Lung (tissue), 12 donors: ENCODE results near the gene RSL1D1. TPM values are rescaled to one million over a fixed set of nuclear protein-coding genes. Genes with fewer than 3 reads are reported as not detected.

Source experiments
- ATAC-seq: fragments of 200-7000 bp; cut with Tn5 transposase; one replicate; pipeline ENCODE4 v1.9.1; 2020; ENCODE audit warnings: moderate number of reproducible peaks; ENCODE audit not compliant: insufficient read depth, low FRiP score
- DNase-seq, 3 donors: peaks; one replicate each; pipeline ENCODE4 v3.0.0-alpha.2; 2013 to 2017
- H3K27ac ChIP-seq, 2 donors: one replicate each; pipeline ENCODE4 v1.5.1; 2013; ENCODE audit warnings: mild to moderate bottlenecking in 2 of 2, moderate library complexity in 2 of 2, control low read depth in 1 of 2, inconsistent platforms in 1 of 2, low read depth in 1 of 2, low read length in 1 of 2
- H3K27me3 ChIP-seq, 3 donors: one replicate each; pipeline ENCODE4 v1.5.1; 2013; ENCODE audit warnings: low read length in 2 of 3; ENCODE audit not compliant: control insufficient read depth in 3 of 3, insufficient read depth in 3 of 3
- H3K36me3 ChIP-seq, 4 donors: one replicate each; pipeline ENCODE4 v1.5.1; 2013; ENCODE audit warnings: low read length in 4 of 4, mild to moderate bottlenecking in 1 of 4, moderate library complexity in 1 of 4; ENCODE audit not compliant: control insufficient read depth in 4 of 4, insufficient read depth in 4 of 4
- H3K4me1 ChIP-seq, 5 donors: one replicate each; pipeline ENCODE4 v1.5.1; 2013; ENCODE audit warnings: low read length in 5 of 5, mild to moderate bottlenecking in 2 of 5, moderate library complexity in 1 of 5; ENCODE audit not compliant: control insufficient read depth in 5 of 5, insufficient read depth in 5 of 5
- H3K4me3 ChIP-seq: one replicate; pipeline ENCODE4 v1.5.1; 2013; ENCODE audit warnings: mild to moderate bottlenecking, control low read depth, moderate library complexity
- H3K9ac ChIP-seq, 2 donors: one replicate each; pipeline ENCODE4 v1.5.1; 2013; ENCODE audit warnings: low read length in 2 of 2, control low read depth in 1 of 2; ENCODE audit not compliant: insufficient read depth in 1 of 2
- H3K9me3 ChIP-seq, 4 donors: one replicate each; pipeline ENCODE4 v1.5.1; 2013; ENCODE audit warnings: low read length in 3 of 4, mild to moderate bottlenecking in 1 of 4, moderate library complexity in 1 of 4; ENCODE audit not compliant: control insufficient read depth in 4 of 4, insufficient read depth in 3 of 4
- CTCF ChIP-seq: IDR thresholded peaks from 2 replicates; pipeline ENCODE4 v1.5.1; 2012; ENCODE audit warnings: mild to moderate bottlenecking; ENCODE audit errors: control extremely low read depth, extremely low read depth
- WGBS, 2 donors: extraction: QIAGEN DNeasy Blood & Tissue Kit; methylation state at CpG; one replicate each; pipeline ENCODE4 v1.1.7; 2013; 5-methylcytosine and 5-hydroxymethylcytosine counted together
- polyA plus RNA-seq, 2 donors: library from polyadenylated mRNA; stranded (reverse); fragments of 200-250 nt; gene quantifications; one replicate each; pipeline ENCODE4 v1.2.1, GENCODE V29; 2013
- total RNA-seq, 2 donors: library from RNA; depleted of rRNA in 1 of 2; stranded (reverse); fragments of >200 nt in 1 of 2; gene quantifications; one replicate each; pipeline ENCODE4 v1.2.1, GENCODE V29; 2014 to 2021
- donor health status: control.
- donor health status: control.
- donor health status: Bipolar disorder and iron deficiency.
- donor health status: healthy.
- donor health status: DM: yes; HTN: yes; CAD: no.

The RSL1D1 gene
- total and polyA plus RNA-seq, 4 donors, result 68.5 to 206 (median 89.9) TPM

- no peaks in the 10 kb centered on the region for H3K27me3 ChIP-seq
- H3K4me1 ChIP-seq, result peaks cover 0 to 8% (median 4%) of the 10 kb centered on the region in 5 donors
- no peak for ATAC-seq
- DNase-seq, result no peak
- H3K36me3 ChIP-seq, result no peaks in the 10 kb centered on the region
- no peak overlapping the region for H3K4me3 ChIP-seq
- no peaks in the 10 kb centered on the region for H3K9me3 ChIP-seq
- no peak overlapping the region for H3K27ac ChIP-seq
- no peak overlapping the region for H3K9ac ChIP-seq
- no peak for TF ChIP-seq CTCF
- WGBS, 2 donors, result 83 to 88% methylated on average over 4 of the region's 4 CpGs
Measured at GRCh38 chr16:11857161-11857560, 5.8 kb upstream of the RSL1D1 start.

DNA sequence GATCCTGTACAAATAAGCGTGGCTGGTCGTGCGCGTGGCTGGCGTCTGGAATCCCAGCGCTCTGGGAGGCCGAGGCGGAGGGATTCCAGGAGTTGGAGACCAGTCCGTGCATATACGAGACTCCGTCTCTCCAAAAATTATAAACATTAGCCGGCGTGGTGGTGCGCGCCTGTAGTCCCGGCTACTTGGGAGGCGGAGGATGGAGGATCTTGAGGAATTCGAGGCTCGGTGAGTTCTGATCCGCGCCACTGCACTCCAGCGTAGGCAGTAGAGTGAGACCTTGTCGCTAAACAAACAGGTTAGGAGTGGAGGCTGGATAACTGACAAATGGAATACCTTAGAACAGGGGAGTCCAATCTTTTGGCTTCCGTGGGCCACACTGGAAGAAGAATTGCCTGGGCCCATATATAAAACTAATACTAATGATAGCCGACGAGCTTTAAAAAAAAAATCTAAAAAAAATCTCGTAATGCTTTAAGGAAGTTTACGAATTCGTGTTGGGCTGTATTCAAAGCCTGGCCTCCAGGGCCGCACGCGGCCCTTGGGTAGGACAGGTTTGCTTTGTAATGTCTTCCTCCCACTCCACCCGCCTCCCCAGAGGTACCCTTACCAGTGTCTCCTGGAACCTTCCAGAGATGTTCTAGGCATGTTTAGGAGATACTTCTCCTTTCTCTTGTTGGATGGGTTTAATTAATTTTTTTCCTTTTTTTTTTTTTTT is 909 bp upstream of the RSL1D1 start:
- Histone ChIP-seq H3K27ac (peak overlapping the region; percentile 67 to 85), H3K4me3 (peak overlapping the region; percentile 81), H3K9ac (peak overlapping the region; percentile 63 to 90), H3K4me1 (peaks cover 0 to 16% (median 8%) of the 10 kb centered on the region in 5 donors), H3K36me3 (peaks cover 6 to 14% (median 13%) of the 10 kb centered on the region in 4 donors), H3K9me3 (no peaks in the 10 kb centered on the region), H3K27me3 (no peaks in the 10 kb centered on the region)
- 42 to 43% methylated on average over 33 of the region's 33 CpGs for WGBS, 2 donors
- no peak for ATAC-seq
- no peak for TF ChIP-seq CTCF
- DNase-seq, result peak in 1 of 3 donors; percentile 26

DNA sequence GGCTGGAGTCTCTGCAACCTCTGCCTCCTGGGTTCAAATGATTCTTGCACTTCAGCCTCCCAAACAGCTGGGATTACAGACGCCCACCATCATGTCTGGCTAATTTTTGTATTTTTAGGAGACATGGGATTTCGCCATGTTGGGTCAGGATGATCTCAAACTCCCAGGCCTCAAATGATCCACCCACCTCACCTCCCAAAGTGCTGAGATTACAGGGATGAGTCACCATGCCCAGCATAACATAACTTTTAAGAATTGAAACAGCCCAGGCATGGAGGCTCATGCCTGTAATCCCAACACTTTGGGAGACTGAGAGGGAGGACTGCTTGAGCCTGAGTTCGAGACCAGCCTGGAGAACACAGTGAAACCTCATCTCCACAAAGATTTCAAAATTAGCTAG is 2.5 kb downstream of the RSL1D1 start:
- no peaks in the 10 kb centered on the region for H3K27me3 ChIP-seq
- ATAC-seq (no peak), DNase-seq (no peak)
- no peak overlapping the region for H3K4me3 ChIP-seq
- H3K27ac ChIP-seq, result no peak overlapping the region
- peaks cover 25 to 38% (median 32%) of the 10 kb centered on the region in 4 donors for H3K36me3 ChIP-seq
- H3K9me3 ChIP-seq, result no peaks in the 10 kb centered on the region
- no peak for TF ChIP-seq CTCF
- H3K9ac ChIP-seq, result no peak overlapping the region
- H3K4me1 ChIP-seq, result peaks cover 0 to 13% (median 6%) of the 10 kb centered on the region in 5 donors
- 95 to 96% methylated on average over 3 of the region's 3 CpGs for WGBS, 2 donors
